Measurements from ENCODE around the gene CCDC134. TPM values are rescaled to one million over a fixed set of nuclear protein-coding genes. Genes with fewer than 3 reads are reported as not detected.
A peak's percentile ranks its signal among the peaks of the same experiment; 100 is the strongest.

Gene CCDC134
- total and polyA plus RNA-seq, 9 of the 15 experiments (the other 6 are each of a cell fraction or from before 2014, with no cell fraction given), result 0.56 to 11.9 (median 5.3) TPM

DNA sequence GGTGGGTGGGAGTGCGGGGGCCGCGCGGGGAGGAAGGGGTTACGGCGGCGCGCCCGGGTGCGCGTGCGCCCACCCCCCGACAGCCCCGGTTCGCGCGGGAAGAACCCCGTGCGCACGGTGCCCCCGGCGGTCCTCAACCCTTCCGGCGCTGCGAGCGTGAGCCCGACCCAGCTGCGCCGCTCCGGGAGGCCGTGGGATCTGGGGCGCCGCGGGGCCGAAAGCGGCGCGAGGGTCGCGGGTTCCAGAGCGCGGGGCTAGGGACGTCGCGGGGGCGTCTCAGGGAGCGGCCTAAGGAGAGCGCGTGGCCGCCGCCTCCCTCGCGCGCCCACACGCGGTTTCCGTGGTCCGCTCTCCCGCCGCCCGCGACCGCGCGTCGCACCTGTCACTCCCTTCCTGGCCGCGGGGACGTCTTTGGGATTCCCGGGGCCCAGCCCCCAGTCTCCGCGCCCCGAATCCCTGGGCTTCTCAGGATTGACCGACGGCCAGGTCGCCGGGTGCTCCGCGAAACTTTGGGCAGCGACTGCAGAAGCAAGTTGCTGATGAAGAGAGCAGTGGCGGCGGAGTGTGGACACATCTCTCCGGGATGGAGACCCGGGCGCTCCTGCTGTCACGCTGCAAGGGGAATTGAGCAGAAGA lies 33.0 kb downstream of the CCDC134 start (continued):
- TF ChIP-seq, protein P1, sequence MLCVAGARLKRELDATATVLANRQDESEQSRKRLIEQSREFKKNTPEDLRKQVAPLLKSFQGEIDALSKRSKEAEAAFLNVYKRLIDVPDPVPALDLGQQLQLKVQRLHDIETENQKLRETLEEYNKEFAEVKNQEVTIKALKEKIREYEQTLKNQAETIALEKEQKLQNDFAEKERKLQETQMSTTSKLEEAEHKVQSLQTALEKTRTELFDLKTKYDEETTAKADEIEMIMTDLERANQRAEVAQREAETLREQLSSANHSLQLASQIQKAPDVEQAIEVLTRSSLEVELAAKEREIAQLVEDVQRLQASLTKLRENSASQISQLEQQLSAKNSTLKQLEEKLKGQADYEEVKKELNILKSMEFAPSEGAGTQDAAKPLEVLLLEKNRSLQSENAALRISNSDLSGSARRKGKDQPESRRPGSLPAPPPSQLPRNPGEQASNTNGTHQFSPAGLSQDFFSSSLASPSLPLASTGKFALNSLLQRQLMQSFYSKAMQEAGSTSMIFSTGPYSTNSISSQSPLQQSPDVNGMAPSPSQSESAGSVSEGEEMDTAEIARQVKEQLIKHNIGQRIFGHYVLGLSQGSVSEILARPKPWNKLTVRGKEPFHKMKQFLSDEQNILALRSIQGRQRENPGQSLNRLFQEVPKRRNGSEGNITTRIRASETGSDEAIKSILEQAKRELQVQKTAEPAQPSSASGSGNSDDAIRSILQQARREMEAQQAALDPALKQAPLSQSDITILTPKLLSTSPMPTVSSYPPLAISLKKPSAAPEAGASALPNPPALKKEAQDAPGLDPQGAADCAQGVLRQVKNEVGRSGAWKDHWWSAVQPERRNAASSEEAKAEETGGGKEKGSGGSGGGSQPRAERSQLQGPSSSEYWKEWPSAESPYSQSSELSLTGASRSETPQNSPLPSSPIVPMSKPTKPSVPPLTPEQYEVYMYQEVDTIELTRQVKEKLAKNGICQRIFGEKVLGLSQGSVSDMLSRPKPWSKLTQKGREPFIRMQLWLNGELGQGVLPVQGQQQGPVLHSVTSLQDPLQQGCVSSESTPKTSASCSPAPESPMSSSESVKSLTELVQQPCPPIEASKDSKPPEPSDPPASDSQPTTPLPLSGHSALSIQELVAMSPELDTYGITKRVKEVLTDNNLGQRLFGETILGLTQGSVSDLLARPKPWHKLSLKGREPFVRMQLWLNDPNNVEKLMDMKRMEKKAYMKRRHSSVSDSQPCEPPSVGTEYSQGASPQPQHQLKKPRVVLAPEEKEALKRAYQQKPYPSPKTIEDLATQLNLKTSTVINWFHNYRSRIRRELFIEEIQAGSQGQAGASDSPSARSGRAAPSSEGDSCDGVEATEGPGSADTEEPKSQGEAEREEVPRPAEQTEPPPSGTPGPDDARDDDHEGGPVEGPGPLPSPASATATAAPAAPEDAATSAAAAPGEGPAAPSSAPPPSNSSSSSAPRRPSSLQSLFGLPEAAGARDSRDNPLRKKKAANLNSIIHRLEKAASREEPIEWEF (CRISPR knock-in tag; IDR thresholded peaks at IDR 0.05), result no peak
- TF ChIP-seq ELF1 (tag; IDR thresholded peaks at IDR 0.05) (no peak), ZKSCAN3 (CRISPR knock-in tag; IDR thresholded peaks at IDR 0.05) (no peak), POLR2AphosphoS5 (IDR thresholded peaks at IDR 0.05; ENCODE audit: control insufficient read depth, insufficient read depth, low read depth, low read length) (peak; percentile 7; the same call in 1 of the 2 replicates), ARID2 (IDR thresholded peaks at IDR 0.05) (no peak), KLF13 (tag; IDR thresholded peaks at IDR 0.05; ENCODE audit: borderline replicate concordance, low read depth) (no peak), NR3C1 (CRISPR knock-in tag; IDR thresholded peaks at IDR 0.05) (0 out of 2 replicates have a peak, but pooled peaks have one; percentile 27), MYBL2 (IDR thresholded peaks at IDR 0.05; ENCODE audit: low read depth) (no peak), MYBL2 (CRISPR knock-in tag; IDR thresholded peaks at IDR 0.05; ENCODE audit: borderline replicate concordance) (no peak), SMAD4 (CRISPR knock-in tag; conservative IDR thresholded peaks at IDR 0.05) (no peak), SLC30A9 (CRISPR knock-in tag; IDR thresholded peaks at IDR 0.05) (no peak), ZFP30 (CRISPR knock-in tag; IDR thresholded peaks at IDR 0.05; ENCODE audit: borderline replicate concordance) (no peak), ZFP1 (CRISPR knock-in tag; IDR thresholded peaks at IDR 0.05) (no peak), CTBP1 (IDR thresholded peaks at IDR 0.05; ENCODE audit: borderline replicate concordance) (no peak), EP300 (IDR thresholded peaks at IDR 0.05; ENCODE audit: low read length) (no peak), SAFB (IDR thresholded peaks at IDR 0.05; ENCODE audit: borderline replicate concordance, low read depth, low read length) (peak; percentile 84), JUND (IDR thresholded peaks at IDR 0.05; ENCODE audit: borderline replicate concordance, low read depth, low read length) (no peak), JUND (tag; IDR thresholded peaks at IDR 0.05; ENCODE audit: borderline replicate concordance, low read depth, low read length) (no peak), ZC3H11A (IDR thresholded peaks at IDR 0.05; ENCODE audit: low read depth, low read length) (no peak), ZNF696 (CRISPR knock-in tag; conservative IDR thresholded peaks at IDR 0.05) (no peak), TCFL5 (CRISPR knock-in tag; conservative IDR thresholded peaks at IDR 0.05) (no peak), PHTF2 (CRISPR knock-in tag; IDR thresholded peaks at IDR 0.05) (no peak)
- TF ChIP-seq, protein P2, sequence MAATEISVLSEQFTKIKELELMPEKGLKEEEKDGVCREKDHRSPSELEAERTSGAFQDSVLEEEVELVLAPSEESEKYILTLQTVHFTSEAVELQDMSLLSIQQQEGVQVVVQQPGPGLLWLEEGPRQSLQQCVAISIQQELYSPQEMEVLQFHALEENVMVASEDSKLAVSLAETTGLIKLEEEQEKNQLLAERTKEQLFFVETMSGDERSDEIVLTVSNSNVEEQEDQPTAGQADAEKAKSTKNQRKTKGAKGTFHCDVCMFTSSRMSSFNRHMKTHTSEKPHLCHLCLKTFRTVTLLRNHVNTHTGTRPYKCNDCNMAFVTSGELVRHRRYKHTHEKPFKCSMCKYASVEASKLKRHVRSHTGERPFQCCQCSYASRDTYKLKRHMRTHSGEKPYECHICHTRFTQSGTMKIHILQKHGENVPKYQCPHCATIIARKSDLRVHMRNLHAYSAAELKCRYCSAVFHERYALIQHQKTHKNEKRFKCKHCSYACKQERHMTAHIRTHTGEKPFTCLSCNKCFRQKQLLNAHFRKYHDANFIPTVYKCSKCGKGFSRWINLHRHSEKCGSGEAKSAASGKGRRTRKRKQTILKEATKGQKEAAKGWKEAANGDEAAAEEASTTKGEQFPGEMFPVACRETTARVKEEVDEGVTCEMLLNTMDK (IDR thresholded peaks at IDR 0.05; ENCODE audit: borderline replicate concordance, insufficient read depth, low read depth, low read length, poor library complexity, severe bottlenecking), result no peak

Data from K562 (cell line).